ENCODE results near the gene NUP88. TPM values are rescaled to one million over a fixed set of nuclear protein-coding genes. Genes with fewer than 3 reads are reported as not detected.
A peak's percentile ranks its signal among the peaks of the same experiment; 100 is the strongest.

NUP88 gene
- total and polyA plus RNA-seq, 4 donors = 41.3 to 86.0 (median 57.0) TPM

GRCh38 chr17:5424909-5425308 is 5.4 kb upstream of the NUP88 start:
- WGBS (ENCODE audit: insufficient coverage) = no CpG with 5 or more reads among the region's 1 CpG
- no peak overlapping the region for H3K27ac ChIP-seq (ENCODE audit: low read depth, low read length)

GRCh38 chr17:5422505-5422904 is 3.0 kb upstream of the NUP88 start:
- H3K4me1 ChIP-seq (ENCODE audit: control insufficient read depth, insufficient read depth, low read length) = peaks cover 11% of the 10 kb centered on the region
- no CpG with 5 or more reads among the region's 2 CpGs for WGBS (ENCODE audit: insufficient coverage)
- DNase-seq (ENCODE audit: low read depth in 4 of 6, low spot score in 6 of 6) = no peak
- H3K9me3 ChIP-seq (ENCODE audit: control insufficient read depth, insufficient read depth, low read length) = no peaks in the 10 kb centered on the region
- no peak overlapping the region for H3K4me3 ChIP-seq (ENCODE audit: low read depth, low read length)
- peaks cover 43% of the 10 kb centered on the region for H3K36me3 ChIP-seq (ENCODE audit: control insufficient read depth, insufficient read depth, low read length)
- H3K27me3 ChIP-seq (ENCODE audit: control insufficient read depth, insufficient read depth, low read length) = no peaks in the 10 kb centered on the region
- no peak overlapping the region for H3K27ac ChIP-seq (ENCODE audit: low read depth, low read length)

More at GRCh38 chr17:5424909-5425308, 5.4 kb upstream of the NUP88 start:
- H3K36me3 ChIP-seq (ENCODE audit: control insufficient read depth, insufficient read depth, low read length) = peaks cover 63% of the 10 kb centered on the region
- no peaks in the 10 kb centered on the region for H3K27me3 ChIP-seq (ENCODE audit: control insufficient read depth, insufficient read depth, low read length)
- no peaks in the 10 kb centered on the region for H3K9me3 ChIP-seq (ENCODE audit: control insufficient read depth, insufficient read depth, low read length)
- no peak overlapping the region for H3K4me3 ChIP-seq (ENCODE audit: low read depth, low read length)
- peaks cover 5% of the 10 kb centered on the region for H3K4me1 ChIP-seq (ENCODE audit: control insufficient read depth, insufficient read depth, low read length)
- no peak for DNase-seq (ENCODE audit: low read depth in 4 of 6, low spot score in 6 of 6)

GRCh38 chr17:5419959-5420653 is 644 bp upstream of the NUP88 start, which contains the start of gene RPAIN:
RPAIN (plus strand) TSS chr17:5420182; CDS start chr17:5420211, 29 bp downstream.
- Histone ChIP-seq H3K9me3 (ENCODE audit: control insufficient read depth, insufficient read depth, low read length) (no peaks in the 10 kb centered on the region), H3K27ac (ENCODE audit: low read depth, low read length) (peak within 1 kb of the TSS; percentile 87), H3K27me3 (ENCODE audit: control insufficient read depth, insufficient read depth, low read length) (no peaks in the 10 kb centered on the region), H3K4me3 (ENCODE audit: low read depth, low read length) (peak within 1 kb of the TSS; percentile 96), H3K4me1 (ENCODE audit: control insufficient read depth, insufficient read depth, low read length) (peaks cover 11% of the 10 kb centered on the region), H3K36me3 (ENCODE audit: control insufficient read depth, insufficient read depth, low read length) (peaks cover 33% of the 10 kb centered on the region)
- peak in 5 of 6 donors; percentile 86 to 98 (median 92) for DNase-seq (ENCODE audit: low read depth in 4 of 6, low spot score in 6 of 6)
- WGBS (ENCODE audit: insufficient coverage) = 0% methylated on average over 37 of the region's 41 CpGs

GRCh38 chr17:5418858-5419355 is 555 bp downstream of the NUP88 start:
- H3K36me3 ChIP-seq (ENCODE audit: control insufficient read depth, insufficient read depth, low read length) = peaks cover 38% of the 10 kb centered on the region
- peak in 2 of 6 donors; percentile 13 to 38 for DNase-seq (ENCODE audit: low read depth in 4 of 6, low spot score in 6 of 6)
- 0% methylated on average over 23 of the region's 26 CpGs for WGBS (ENCODE audit: insufficient coverage)

GRCh38 chr17:5416901-5417300 is 2.6 kb downstream of the NUP88 start:
- no peaks in the 10 kb centered on the region for H3K27me3 ChIP-seq (ENCODE audit: control insufficient read depth, insufficient read depth, low read length)
- peaks cover 11% of the 10 kb centered on the region for H3K4me1 ChIP-seq (ENCODE audit: control insufficient read depth, insufficient read depth, low read length)
- H3K4me3 ChIP-seq (ENCODE audit: low read depth, low read length) = no peak overlapping the region
- no peaks in the 10 kb centered on the region for H3K9me3 ChIP-seq (ENCODE audit: control insufficient read depth, insufficient read depth, low read length)
- DNase-seq (ENCODE audit: low read depth in 4 of 6, low spot score in 6 of 6) = no peak
- WGBS (ENCODE audit: insufficient coverage) = no CpG with 5 or more reads among the region's 2 CpGs
- peaks cover 35% of the 10 kb centered on the region for H3K36me3 ChIP-seq (ENCODE audit: control insufficient read depth, insufficient read depth, low read length)
- H3K27ac ChIP-seq (ENCODE audit: low read depth, low read length) = no peak overlapping the region

More at GRCh38 chr17:5418858-5419355, 555 bp downstream of the NUP88 start:
- Histone ChIP-seq H3K27ac (ENCODE audit: low read depth, low read length) (peak overlapping the region; percentile 87), H3K4me1 (ENCODE audit: control insufficient read depth, insufficient read depth, low read length) (peaks cover 11% of the 10 kb centered on the region), H3K9me3 (ENCODE audit: control insufficient read depth, insufficient read depth, low read length) (no peaks in the 10 kb centered on the region), H3K4me3 (ENCODE audit: low read depth, low read length) (peak overlapping the region; percentile 96), H3K27me3 (ENCODE audit: control insufficient read depth, insufficient read depth, low read length) (no peaks in the 10 kb centered on the region)

- peaks cover 38% of the 10 kb centered on the region for H3K36me3 ChIP-seq (ENCODE audit: control insufficient read depth, insufficient read depth, low read length)
- H3K4me1 ChIP-seq (ENCODE audit: control insufficient read depth, insufficient read depth, low read length) = peaks cover 7% of the 10 kb centered on the region
- 100% methylated on average over 2 of the region's 4 CpGs for WGBS (ENCODE audit: insufficient coverage)
These were observed 5.8 kb downstream of the NUP88 start for GRCh38 chr17:5413682-5414081.

GRCh38 chr17:5410594-5411272 is 8.7 kb downstream of the NUP88 start:
- Histone ChIP-seq H3K27ac (ENCODE audit: low read depth, low read length) (no peak overlapping the region), H3K9me3 (ENCODE audit: control insufficient read depth, insufficient read depth, low read length) (no peaks in the 10 kb centered on the region), H3K27me3 (ENCODE audit: control insufficient read depth, insufficient read depth, low read length) (no peaks in the 10 kb centered on the region), H3K4me1 (ENCODE audit: control insufficient read depth, insufficient read depth, low read length) (no peaks in the 10 kb centered on the region), H3K36me3 (ENCODE audit: control insufficient read depth, insufficient read depth, low read length) (peaks cover 39% of the 10 kb centered on the region), H3K4me3 (ENCODE audit: low read depth, low read length) (no peak overlapping the region)
- WGBS (ENCODE audit: insufficient coverage) = 96% methylated on average over 7 of the region's 7 CpGs
- no peak for DNase-seq (ENCODE audit: low read depth in 4 of 6, low spot score in 6 of 6)

More at GRCh38 chr17:5413682-5414081, 5.8 kb downstream of the NUP88 start:
- H3K4me3 ChIP-seq (ENCODE audit: low read depth, low read length) = no peak overlapping the region
- no peak for DNase-seq (ENCODE audit: low read depth in 4 of 6, low spot score in 6 of 6)
- H3K9me3 ChIP-seq (ENCODE audit: control insufficient read depth, insufficient read depth, low read length) = no peaks in the 10 kb centered on the region
- no peaks in the 10 kb centered on the region for H3K27me3 ChIP-seq (ENCODE audit: control insufficient read depth, insufficient read depth, low read length)
- no peak overlapping the region for H3K27ac ChIP-seq (ENCODE audit: low read depth, low read length)

GRCh38 chr17:5408186-5408585 is 11.3 kb downstream of the NUP88 start:
- Histone ChIP-seq H3K4me3 (ENCODE audit: low read depth, low read length) (no peak overlapping the region), H3K27ac (ENCODE audit: low read depth, low read length) (no peak overlapping the region), H3K4me1 (ENCODE audit: control insufficient read depth, insufficient read depth, low read length) (no peaks in the 10 kb centered on the region), H3K9me3 (ENCODE audit: control insufficient read depth, insufficient read depth, low read length) (no peaks in the 10 kb centered on the region), H3K36me3 (ENCODE audit: control insufficient read depth, insufficient read depth, low read length) (peaks cover 31% of the 10 kb centered on the region), H3K27me3 (ENCODE audit: control insufficient read depth, insufficient read depth, low read length) (no peaks in the 10 kb centered on the region)
- 100% methylated on average over 1 of the region's 5 CpGs for WGBS (ENCODE audit: insufficient coverage)
- no peak for DNase-seq (ENCODE audit: low read depth in 4 of 6, low spot score in 6 of 6)

GRCh38 chr17:5405400-5405799 is 14.1 kb downstream of the NUP88 start:
- H3K4me3 ChIP-seq (ENCODE audit: low read depth, low read length) = no peak overlapping the region
- peaks cover 32% of the 10 kb centered on the region for H3K36me3 ChIP-seq (ENCODE audit: control insufficient read depth, insufficient read depth, low read length)
- H3K9me3 ChIP-seq (ENCODE audit: control insufficient read depth, insufficient read depth, low read length) = no peaks in the 10 kb centered on the region
- DNase-seq (ENCODE audit: low read depth in 4 of 6, low spot score in 6 of 6) = no peak
- H3K27ac ChIP-seq (ENCODE audit: low read depth, low read length) = no peak overlapping the region
- H3K27me3 ChIP-seq (ENCODE audit: control insufficient read depth, insufficient read depth, low read length) = no peaks in the 10 kb centered on the region
- 93% methylated on average over 2 of the region's 4 CpGs for WGBS (ENCODE audit: insufficient coverage)
- H3K4me1 ChIP-seq (ENCODE audit: control insufficient read depth, insufficient read depth, low read length) = no peaks in the 10 kb centered on the region

All from spinal cord (tissue), 10 donors.